ENCODE measurements around the gene BIRC2. TPM values are rescaled to one million over a fixed set of nuclear protein-coding genes. Genes with fewer than 3 reads are reported as not detected.
"Not testable (repeated sequence)": the region's sequence is repeated elsewhere in the genome, so short reads cannot be mapped to it uniquely, and the experiment has no call there.

Gene BIRC2
- total RNA-seq, 1 experiment from 2014 or later, result 26.7 TPM

- H3K9me3 ChIP-seq (replicated peaks), result no peaks in the 10 kb centered on the region
- no peak overlapping the region for H3K27ac ChIP-seq
- H3K4me3 ChIP-seq, result no peak overlapping the region
- H3K36me3 ChIP-seq, result no peaks in the 10 kb centered on the region
- H3K4me1 ChIP-seq, result no peaks in the 10 kb centered on the region
- no peak for DNase-seq
- H3K27me3 ChIP-seq, result no peaks in the 10 kb centered on the region
Measured at GRCh38 chr11:102343809-102344208, 3.2 kb upstream of the BIRC2 start.

GRCh38 chr11:102345904-102346303 is 1.1 kb upstream of the BIRC2 start:
- Histone ChIP-seq H3K4me1 (no peaks in the 10 kb centered on the region), H3K36me3 (no peaks in the 10 kb centered on the region; the same call in 1 of the 2 replicates), H3K27me3 (no peaks in the 10 kb centered on the region), H3K4me3 (peak overlapping the region; percentile 76), H3K27ac (peak overlapping the region; percentile 87), H3K9me3 (replicated peaks) (no peaks in the 10 kb centered on the region)
- DNase-seq, result peak; percentile 12 to 39

DNA sequence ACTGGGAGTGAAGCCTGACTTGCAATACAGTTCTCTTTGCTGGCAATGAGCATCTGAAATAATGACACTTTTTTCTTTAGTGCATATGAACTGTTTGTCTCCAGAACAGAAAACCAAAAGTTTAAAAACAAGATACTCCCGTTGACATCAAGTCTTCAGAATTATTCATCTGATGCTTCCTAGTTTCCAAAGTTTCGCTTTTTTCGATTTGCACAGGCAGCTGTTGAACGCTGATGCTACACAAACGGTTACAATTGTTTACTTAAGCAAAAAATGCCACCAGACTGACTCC is 612 bp upstream of the BIRC2 start:
- Histone ChIP-seq H3K9me3 (replicated peaks) (no peaks in the 10 kb centered on the region), H3K27me3 (no peaks in the 10 kb centered on the region)

DNA sequence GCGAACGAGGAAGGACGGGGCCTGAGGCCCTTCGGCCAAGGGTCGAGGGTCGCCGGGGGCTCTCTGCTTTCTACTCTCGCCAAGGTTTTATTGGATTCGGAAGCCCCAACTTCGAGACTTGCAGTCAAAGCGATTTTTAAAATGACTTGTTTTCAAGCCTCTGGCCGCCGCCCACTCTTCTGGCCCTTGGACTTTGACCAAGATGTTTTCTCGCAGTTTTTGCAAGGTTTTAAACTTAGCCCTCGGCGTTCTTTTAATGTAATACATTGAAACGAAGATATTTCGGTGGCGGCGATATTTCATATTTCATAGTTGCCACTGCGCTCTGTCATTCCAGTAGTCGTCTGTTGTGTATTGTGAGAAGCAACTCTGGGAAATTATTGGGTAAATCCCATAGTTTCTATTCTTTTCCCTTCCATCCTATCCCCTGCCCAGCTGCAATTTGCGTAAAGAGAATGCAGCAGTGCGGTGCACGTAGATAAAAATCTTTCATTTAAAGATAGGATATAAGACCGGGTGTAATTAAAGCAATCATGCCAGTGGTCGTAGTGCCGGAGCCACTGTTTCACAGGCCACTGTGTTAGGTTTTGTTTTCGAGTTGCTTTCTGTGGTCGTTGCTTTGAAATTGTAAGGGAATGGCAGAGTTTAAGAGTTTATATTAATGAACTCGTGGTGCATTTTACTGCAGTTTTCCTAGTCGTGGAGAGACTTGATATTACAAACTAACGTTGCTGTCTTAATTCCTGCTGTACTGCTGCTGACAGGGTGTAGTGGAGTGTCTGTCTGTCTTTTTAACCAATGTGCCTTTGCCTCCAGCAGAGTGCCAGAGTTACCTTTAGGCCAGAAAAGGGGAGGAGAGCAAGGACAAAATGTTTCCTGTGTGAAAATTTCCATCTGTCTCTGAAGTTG is 702 bp downstream of the BIRC2 start:
- no peaks in the 10 kb centered on the region; the same call in 1 of the 2 replicates for H3K36me3 ChIP-seq
- no peaks in the 10 kb centered on the region for H3K4me1 ChIP-seq
- peak; percentile 8 to 41 for DNase-seq
- peak overlapping the region; percentile 76 for H3K4me3 ChIP-seq
- peak overlapping the region; percentile 87 for H3K27ac ChIP-seq
- H3K9me3 ChIP-seq (replicated peaks), result no peaks in the 10 kb centered on the region
- no peaks in the 10 kb centered on the region for H3K27me3 ChIP-seq

More for the DNA sequence above, 612 bp upstream of the BIRC2 start:
- no peak for DNase-seq
- H3K4me1 ChIP-seq, result no peaks in the 10 kb centered on the region
- H3K27ac ChIP-seq, result peak overlapping the region; percentile 87
- no peaks in the 10 kb centered on the region; the same call in 1 of the 2 replicates for H3K36me3 ChIP-seq
- H3K4me3 ChIP-seq, result peak overlapping the region; percentile 76

- Histone ChIP-seq H3K9me3 (replicated peaks) (no peaks in the 10 kb centered on the region), H3K27me3 (no peaks in the 10 kb centered on the region), H3K27ac (no peak overlapping the region), H3K36me3 (0 out of 2 replicates have a peak, but pooled peaks cover under 1% of the 10 kb centered on the region), H3K4me1 (no peaks in the 10 kb centered on the region), H3K4me3 (no peak overlapping the region)
- no peak for DNase-seq
Measured at GRCh38 chr11:102357116-102357515, 10.1 kb downstream of the BIRC2 start.

DNA sequence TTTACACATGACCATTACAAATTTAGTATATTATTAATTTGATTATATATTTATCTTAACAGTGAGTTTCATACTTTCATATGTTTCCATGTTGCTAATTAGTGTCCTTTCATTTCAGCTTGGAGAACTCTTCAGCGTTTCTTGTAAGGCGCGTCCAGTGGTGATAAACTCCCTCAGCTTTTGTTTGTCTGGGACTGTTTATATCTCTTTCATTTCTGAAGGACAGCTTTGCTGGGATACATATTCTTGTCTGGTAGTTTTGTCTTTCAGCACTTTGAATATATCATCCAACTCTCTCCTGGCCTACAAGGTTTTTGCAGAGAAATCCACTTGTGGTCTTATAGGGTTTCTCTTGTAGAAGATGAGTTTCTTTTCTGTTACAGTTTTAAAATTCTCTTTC is 12.4 kb downstream of the BIRC2 start:
- Histone ChIP-seq H3K4me1 (no peaks in the 10 kb centered on the region), H3K36me3 (peaks cover 11% of the 10 kb centered on the region), H3K4me3 (no peak overlapping the region), H3K27ac (no peak overlapping the region), H3K9me3 (replicated peaks) (no peaks in the 10 kb centered on the region), H3K27me3 (no peaks in the 10 kb centered on the region)
- no peak for DNase-seq

- Histone ChIP-seq H3K36me3 (peaks cover 11% of the 10 kb centered on the region), H3K27ac (no peak overlapping the region), H3K4me1 (no peaks in the 10 kb centered on the region), H3K9me3 (replicated peaks) (no peaks in the 10 kb centered on the region), H3K4me3 (no peak overlapping the region), H3K27me3 (no peaks in the 10 kb centered on the region)
- no peak for DNase-seq
Measured at GRCh38 chr11:102360681-102361080, 13.7 kb downstream of the BIRC2 start.

- no peaks in the 10 kb centered on the region for H3K27me3 ChIP-seq
Measured at GRCh38 chr11:102361086-102362031, 14.3 kb downstream of the BIRC2 start.

DNA sequence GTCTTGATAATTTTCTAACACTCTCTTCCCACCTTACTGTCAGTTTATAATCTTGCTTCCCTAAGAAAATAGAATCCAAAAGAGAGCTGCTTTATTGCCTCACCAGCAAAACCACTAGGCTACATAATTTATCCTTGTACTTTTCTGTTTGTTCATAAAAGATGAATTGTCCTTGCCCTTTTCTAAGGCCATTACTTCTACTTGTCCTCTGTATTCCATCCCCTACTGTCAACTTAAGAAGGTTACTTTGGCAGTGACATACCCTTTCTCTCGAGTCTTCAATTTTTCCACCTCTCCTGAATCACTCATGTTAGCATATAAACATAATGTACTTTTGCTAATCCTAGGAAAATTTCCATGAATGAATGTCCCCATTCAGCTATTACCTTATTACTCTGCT is 18.0 kb downstream of the BIRC2 start:
- DNase-seq, result no peak
- H3K9me3 ChIP-seq (replicated peaks), result no peaks in the 10 kb centered on the region
- H3K36me3 ChIP-seq, result peaks cover 16% of the 10 kb centered on the region
- H3K27ac ChIP-seq, result no peak overlapping the region
- no peaks in the 10 kb centered on the region for H3K4me1 ChIP-seq
- H3K27me3 ChIP-seq, result no peaks in the 10 kb centered on the region
- no peak overlapping the region for H3K4me3 ChIP-seq

More at GRCh38 chr11:102361086-102362031, 14.3 kb downstream of the BIRC2 start:
- peaks cover 11% of the 10 kb centered on the region for H3K36me3 ChIP-seq
- no peaks in the 10 kb centered on the region for H3K4me1 ChIP-seq
- no peak overlapping the region for H3K4me3 ChIP-seq
- H3K9me3 ChIP-seq (replicated peaks), result no peaks in the 10 kb centered on the region
- no peak for DNase-seq
- no peak overlapping the region for H3K27ac ChIP-seq

GRCh38 chr11:102367364-102367763 is 20.4 kb downstream of the BIRC2 start:
- Histone ChIP-seq H3K36me3 (peaks cover 13% of the 10 kb centered on the region), H3K9me3 (replicated peaks) (no peaks in the 10 kb centered on the region), H3K27ac (no peak overlapping the region), H3K4me1 (no peaks in the 10 kb centered on the region), H3K4me3 (no peak overlapping the region), H3K27me3 (no peaks in the 10 kb centered on the region)
- DNase-seq, result peak in 1 of 2 experiments; percentile 24

- H3K27ac ChIP-seq, result no peak overlapping the region
- no peaks in the 10 kb centered on the region for H3K4me1 ChIP-seq
- no peak for DNase-seq
- no peaks in the 10 kb centered on the region for H3K27me3 ChIP-seq
- H3K36me3 ChIP-seq, result peaks cover 5% of the 10 kb centered on the region
- no peaks in the 10 kb centered on the region for H3K9me3 ChIP-seq (replicated peaks)
- H3K4me3 ChIP-seq, result no peak overlapping the region
Measured at GRCh38 chr11:102368472-102368871, 21.5 kb downstream of the BIRC2 start.

GRCh38 chr11:102374633-102375424 is 27.8 kb downstream of the BIRC2 start:
- not testable (repeated sequence) for H3K36me3 ChIP-seq; H3K27ac ChIP-seq; H3K4me3 ChIP-seq; H3K9me3 ChIP-seq (replicated peaks); DNase-seq; H3K4me1 ChIP-seq; H3K27me3 ChIP-seq

GRCh38 chr11:102375720-102376399 is 28.8 kb downstream of the BIRC2 start:
- H3K36me3 ChIP-seq, result no peaks in the 10 kb centered on the region; the same call in none of the 2 replicates
- H3K27ac ChIP-seq, result no peak overlapping the region
- DNase-seq, result no peak

DNA sequence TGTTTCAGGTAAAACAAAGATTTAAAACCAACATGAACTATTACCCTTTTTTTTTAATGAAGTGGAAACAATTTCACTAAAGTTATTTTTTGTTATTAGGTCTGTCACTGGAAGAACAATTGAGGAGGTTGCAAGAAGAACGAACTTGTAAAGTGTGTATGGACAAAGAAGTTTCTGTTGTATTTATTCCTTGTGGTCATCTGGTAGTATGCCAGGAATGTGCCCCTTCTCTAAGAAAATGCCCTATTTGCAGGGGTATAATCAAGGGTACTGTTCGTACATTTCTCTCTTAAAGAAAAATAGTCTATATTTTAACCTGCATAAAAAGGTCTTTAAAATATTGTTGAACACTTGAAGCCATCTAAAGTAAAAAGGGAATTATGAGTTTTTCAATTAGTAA is 30.9 kb downstream of the BIRC2 start:
- Histone ChIP-seq H3K4me3 (no peak overlapping the region), H3K4me1 (no peaks in the 10 kb centered on the region; the same call in 1 of the 2 replicates), H3K27me3 (no peaks in the 10 kb centered on the region), H3K9me3 (replicated peaks) (no peaks in the 10 kb centered on the region), H3K27ac (no peak overlapping the region), H3K36me3 (no peaks in the 10 kb centered on the region; the same call in none of the 2 replicates)
- DNase-seq, result no peak

More at GRCh38 chr11:102375720-102376399, 28.8 kb downstream of the BIRC2 start:
- H3K4me1 ChIP-seq, result no peaks in the 10 kb centered on the region; the same call in 1 of the 2 replicates
- no peak overlapping the region for H3K4me3 ChIP-seq
- no peaks in the 10 kb centered on the region for H3K9me3 ChIP-seq (replicated peaks)
- no peaks in the 10 kb centered on the region for H3K27me3 ChIP-seq
